Suprapubic skin (tissue), 4 donors: ENCODE measurements around the gene CELSR1. TPM values are rescaled to one million over a fixed set of nuclear protein-coding genes. Genes with fewer than 3 reads are reported as not detected.

ENCODE experiments used
- DNase-seq, 2 donors: peaks; one replicate each; pipeline ENCODE4 v3.0.0-alpha.2; 2019; ENCODE audit warnings: low spot score in 2 of 2
- H3K27ac ChIP-seq: fragments of 200-600 bp; sonication (generic); one replicate; pipeline ENCODE4 v1.5.1; 2019
- H3K27me3 ChIP-seq: fragments of 200-600 bp; sonication (generic); one replicate; pipeline ENCODE4 v1.5.1; 2019
- H3K36me3 ChIP-seq: fragments of 200-600 bp; sonication (generic); one replicate; pipeline ENCODE4 v1.5.1; 2019
- H3K4me1 ChIP-seq: fragments of 200-600 bp; sonication (generic); one replicate; pipeline ENCODE4 v1.5.1; 2019
- H3K4me3 ChIP-seq: fragments of 200-600 bp; sonication (generic); one replicate; pipeline ENCODE4 v1.5.1; 2019; ENCODE audit warnings: mild to moderate bottlenecking
- H3K9me3 ChIP-seq: fragments of 200-600 bp; sonication (generic); one replicate; pipeline ENCODE4 v1.5.1; 2019
- CTCF ChIP-seq, 2 donors: fragments of 200-600 bp in 1 of 2; fragments of 450-650 bp in 1 of 2; sonication (generic) in 1 of 2; IDR thresholded peaks; one replicate each; pipeline ENCODE4 v1.5.1; 2016 to 2019; ENCODE audit warnings: antibody characterized with exemption in 2 of 2, mild to moderate bottlenecking in 1 of 2, moderate library complexity in 1 of 2
- EP300 ChIP-seq: sonication (generic); formaldehyde crosslinking; IDR thresholded peaks from one replicate; pipeline ENCODE4 v1.6.1; 2017; ENCODE audit warnings: antibody characterized with exemption
- POLR2A ChIP-seq, 2 donors: fragments of 450-650 bp; IDR thresholded peaks; one replicate each; pipeline ENCODE4 v1.6.1; 2017; ENCODE audit warnings: antibody characterized with exemption in 2 of 2, mild to moderate bottlenecking in 2 of 2, moderate library complexity in 2 of 2
- POLR2AphosphoS5 ChIP-seq, 3 donors: sonication (generic); formaldehyde crosslinking; IDR thresholded peaks; one replicate each; pipeline ENCODE4 v1.6.1; 2017; ENCODE audit warnings: antibody characterized with exemption in 3 of 3
- WGBS: methylation state at CpG from one replicate; pipeline ENCODE4 v1.1.5; 2018; 5-methylcytosine and 5-hydroxymethylcytosine counted together
- total RNA-seq, 4 donors: library from RNA; depleted of rRNA; stranded (reverse); fragments of >200 nt; gene quantifications; one replicate each; pipeline ENCODE4 v1.1.0, GENCODE V29; 2016

CELSR1 gene
- total RNA-seq, 4 donors from 2014 or later = 75.6 to 102 (median 77.5) TPM

GRCh38 chr22:46365166-46365624 is 172.2 kb downstream of the CELSR1 start:
- Histone ChIP-seq H3K36me3 (peaks cover 23% of the 10 kb centered on the region), H3K9me3 (no peaks in the 10 kb centered on the region), H3K27me3 (peaks cover 3% of the 10 kb centered on the region), H3K27ac (no peak overlapping the region), H3K4me1 (no peaks in the 10 kb centered on the region), H3K4me3 (no peak overlapping the region)
- no peak for DNase-seq
- 94% methylated on average over 17 of the region's 22 CpGs for WGBS
- TF ChIP-seq POLR2AphosphoS5 (IDR thresholded peaks at IDR 0.05) = no peak
- no peak for TF ChIP-seq POLR2A (IDR thresholded peaks at IDR 0.05)
- no peak for TF ChIP-seq EP300
- TF ChIP-seq CTCF (IDR thresholded peaks at IDR 0.05) = no peak

DNA sequence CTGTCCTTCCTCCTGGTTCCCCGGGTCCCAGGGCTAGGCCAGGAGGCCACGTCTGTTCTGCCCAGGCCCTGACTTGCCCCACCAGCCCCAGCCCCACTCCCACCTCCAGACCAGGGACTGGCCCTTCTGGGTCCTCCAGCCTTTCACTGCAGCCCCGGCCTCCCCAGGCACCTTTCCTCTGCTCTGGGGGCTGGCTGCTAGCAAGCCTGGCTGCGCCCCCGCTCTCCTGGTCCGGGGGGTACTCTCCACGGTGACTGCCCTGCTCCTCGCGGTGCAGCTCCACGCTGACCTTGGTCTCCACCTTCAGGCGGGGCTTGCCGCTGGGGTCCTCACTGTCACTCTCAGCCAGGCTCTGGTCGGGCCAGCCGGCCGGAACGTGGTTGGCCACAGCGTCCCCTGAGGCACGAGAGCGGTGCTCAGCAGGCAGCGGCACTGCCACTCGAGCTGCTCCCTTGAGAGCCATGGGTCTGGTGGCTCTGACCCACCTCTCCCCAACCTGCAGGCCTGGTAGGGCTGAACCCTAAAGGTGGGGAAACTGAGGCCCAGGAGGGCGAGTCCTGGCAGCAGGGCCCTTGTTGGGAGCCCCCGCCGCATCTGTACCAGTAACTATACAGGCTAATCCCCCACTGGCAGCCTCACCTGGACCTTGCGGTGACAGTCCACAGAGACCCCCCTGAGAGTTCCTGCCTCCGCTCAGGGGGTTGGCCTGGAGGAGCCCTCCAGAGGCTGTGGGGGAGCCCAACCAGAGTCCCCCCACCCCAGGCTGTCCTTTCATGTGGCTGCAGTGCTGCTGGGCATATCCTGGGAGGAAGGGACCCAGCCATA is 172.9 kb downstream of the CELSR1 start:
- Histone ChIP-seq H3K36me3 (peaks cover 29% of the 10 kb centered on the region), H3K27me3 (peaks cover 3% of the 10 kb centered on the region), H3K4me1 (no peaks in the 10 kb centered on the region), H3K27ac (no peak overlapping the region), H3K9me3 (no peaks in the 10 kb centered on the region), H3K4me3 (no peak overlapping the region)
- no peak for DNase-seq
- 100% methylated on average over 2 of the region's 26 CpGs for WGBS
- TF ChIP-seq POLR2AphosphoS5 (IDR thresholded peaks at IDR 0.05) = no peak
- no peak for TF ChIP-seq CTCF (IDR thresholded peaks at IDR 0.05)
- TF ChIP-seq EP300 = no peak
- no peak for TF ChIP-seq POLR2A (IDR thresholded peaks at IDR 0.05)

DNA sequence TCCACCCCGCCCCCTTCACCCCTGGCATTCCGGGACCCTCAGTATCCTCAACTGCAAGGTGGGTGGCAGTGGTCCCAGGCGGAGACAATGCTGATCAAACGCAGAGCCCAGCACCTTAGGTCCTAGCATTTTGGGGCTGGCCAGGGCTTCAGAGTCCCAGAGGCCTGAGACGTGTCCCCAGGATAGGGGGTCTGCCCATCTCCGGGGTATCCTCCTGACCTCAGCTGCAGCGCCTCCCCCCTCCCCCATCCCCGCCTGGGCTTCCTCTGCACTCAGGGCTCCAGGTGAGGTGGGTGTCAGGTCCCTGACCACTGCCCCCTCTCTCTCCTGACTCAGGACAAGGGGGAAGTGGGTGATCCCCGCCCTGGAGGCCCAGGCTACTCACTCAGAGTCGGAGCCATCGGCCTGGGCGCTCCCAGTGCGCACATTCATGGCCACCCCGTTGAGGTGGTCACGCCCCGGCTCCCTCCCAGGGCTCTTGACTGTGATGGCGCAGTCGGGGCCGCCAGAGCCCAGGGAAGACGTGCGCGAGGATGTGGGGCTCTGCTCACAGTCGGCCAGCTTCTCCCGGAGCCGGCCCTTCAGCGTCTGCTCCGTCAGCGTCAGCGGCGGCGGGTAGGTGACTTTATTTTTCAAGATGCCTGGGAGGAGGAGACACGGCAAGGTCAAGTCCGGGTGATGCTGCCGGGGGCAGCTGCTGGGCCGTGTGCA is 173.7 kb downstream of the CELSR1 start:
- 100% methylated on average over 2 of the region's 35 CpGs for WGBS
- TF ChIP-seq POLR2A (IDR thresholded peaks at IDR 0.05) (no peak), EP300 (no peak), POLR2AphosphoS5 (IDR thresholded peaks at IDR 0.05) (no peak), CTCF (IDR thresholded peaks at IDR 0.05) (no peak)
- H3K9me3 ChIP-seq = no peaks in the 10 kb centered on the region
- H3K36me3 ChIP-seq = peaks cover 34% of the 10 kb centered on the region
- DNase-seq = no peak
- peaks cover 3% of the 10 kb centered on the region for H3K27me3 ChIP-seq
- no peaks in the 10 kb centered on the region for H3K4me1 ChIP-seq
- H3K27ac ChIP-seq = no peak overlapping the region
- H3K4me3 ChIP-seq = no peak overlapping the region

DNA sequence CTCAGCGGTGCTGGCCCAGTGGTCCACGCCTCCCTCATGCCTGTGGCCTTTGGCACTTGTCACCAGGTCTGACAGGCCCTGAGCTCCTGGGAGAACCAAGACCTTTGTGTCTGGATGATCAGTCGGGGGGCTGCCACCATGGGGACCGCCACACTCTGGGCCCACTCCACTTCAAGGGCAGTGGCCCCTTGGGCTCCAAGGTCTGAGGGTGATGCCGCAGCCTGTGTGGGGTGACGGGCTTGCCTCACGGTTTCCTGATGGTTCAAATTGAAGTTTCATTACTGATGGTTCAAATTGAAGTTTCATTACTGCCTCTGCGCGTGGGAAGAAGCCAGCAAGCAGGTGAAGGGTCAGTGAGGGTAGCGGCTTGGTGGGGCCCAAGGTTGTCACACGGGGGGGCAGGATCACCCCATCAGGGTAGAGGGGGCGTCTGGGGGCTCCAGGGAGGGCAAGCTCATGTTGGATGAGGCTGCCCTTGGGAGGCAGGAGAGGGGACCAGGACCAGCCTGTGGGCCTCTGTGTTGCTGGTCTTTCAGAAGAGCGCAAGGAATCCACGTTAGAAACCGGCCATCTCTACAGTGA is 174.4 kb downstream of the CELSR1 start:
- H3K27me3 ChIP-seq = peaks cover 3% of the 10 kb centered on the region
- TF ChIP-seq POLR2AphosphoS5 (IDR thresholded peaks at IDR 0.05) = no peak
- no peak for TF ChIP-seq CTCF (IDR thresholded peaks at IDR 0.05)
- no peak for TF ChIP-seq EP300
- TF ChIP-seq POLR2A (IDR thresholded peaks at IDR 0.05) = no peak
- DNase-seq = no peak
- H3K27ac ChIP-seq = no peak overlapping the region
- H3K4me1 ChIP-seq = no peaks in the 10 kb centered on the region
- H3K4me3 ChIP-seq = no peak overlapping the region
- no peaks in the 10 kb centered on the region for H3K9me3 ChIP-seq
- peaks cover 41% of the 10 kb centered on the region for H3K36me3 ChIP-seq
- WGBS = 89% methylated on average over 5 of the region's 15 CpGs
